ENCODE measurements around the gene KCNQ1. TPM values are rescaled to one million over a fixed set of nuclear protein-coding genes. Genes with fewer than 3 reads are reported as not detected.

Gene KCNQ1
- total and polyA plus RNA-seq, 4 donors = 15.4 to 41.7 (median 26.2) TPM

DNA sequence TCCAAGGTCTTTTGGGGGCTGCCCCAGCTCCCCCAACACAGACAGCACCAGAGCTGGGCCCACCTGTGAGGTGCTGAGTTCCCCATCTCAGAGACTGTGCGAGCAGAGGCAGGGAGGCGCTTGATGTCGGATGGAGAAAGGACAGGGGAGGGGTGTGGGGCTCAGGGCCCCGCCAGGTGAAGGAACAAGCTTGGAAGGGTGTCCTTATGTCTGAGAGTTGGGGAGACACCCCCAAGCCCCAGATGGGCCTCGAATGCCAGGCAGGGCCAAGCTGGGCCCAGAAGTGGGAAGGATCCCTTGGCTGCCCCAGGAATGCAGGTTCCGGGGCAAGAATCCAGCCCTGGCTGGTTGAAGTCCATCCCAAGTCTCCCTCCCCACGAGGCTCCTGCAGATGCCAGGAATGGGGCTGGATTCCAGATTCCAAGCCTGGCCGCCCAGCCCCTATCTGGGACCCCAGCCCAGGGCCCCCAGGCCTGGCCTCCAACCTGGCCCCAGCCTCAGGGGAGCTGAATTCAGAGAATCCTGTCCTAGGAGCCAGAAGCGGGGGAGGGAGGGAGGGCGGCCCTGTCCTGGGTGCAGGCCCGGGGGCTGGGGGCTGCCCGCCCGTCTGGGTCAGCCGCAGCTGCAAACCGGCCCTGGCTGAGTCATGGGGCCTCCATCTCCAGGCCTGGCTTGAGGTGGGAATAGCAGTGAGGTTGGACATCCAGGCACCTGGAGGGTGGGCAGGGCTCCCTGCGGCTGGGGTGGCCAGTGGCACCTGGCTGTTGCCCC lies 389.9 kb downstream of the KCNQ1 start:
- no peaks in the 10 kb centered on the region for H3K27me3 ChIP-seq (ENCODE audit: control insufficient read depth in 3 of 3, insufficient read depth in 3 of 3, low read length in 2 of 3)

DNA sequence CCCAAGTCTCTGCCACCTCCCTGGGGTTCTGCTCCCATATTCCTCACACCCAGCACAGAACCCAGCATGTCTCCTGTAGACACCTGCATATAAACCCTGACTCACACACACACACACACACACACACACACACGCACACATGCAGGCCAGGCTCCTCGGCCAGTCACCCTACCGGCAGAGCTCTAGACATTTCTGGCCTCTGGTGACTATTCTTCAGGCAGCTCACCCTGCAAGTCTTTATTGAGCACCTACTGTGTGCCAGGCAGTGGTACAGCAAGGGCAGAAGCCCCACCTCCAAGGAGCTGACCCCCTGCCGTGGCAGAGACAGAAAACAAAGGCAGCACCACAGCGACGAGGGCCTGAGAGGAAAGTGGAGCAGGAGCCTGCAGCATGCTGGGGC lies 390.5 kb downstream of the KCNQ1 start:
- 77 to 88% methylated on average over 6 of the region's 6 CpGs for WGBS, 2 donors
- Histone ChIP-seq H3K27ac (ENCODE audit: low read depth in 1 of 2, low read length in 1 of 2) (no peak overlapping the region), H3K36me3 (ENCODE audit: control insufficient read depth in 4 of 4, insufficient read depth in 4 of 4, low read length in 4 of 4) (no peaks in the 10 kb centered on the region), H3K9ac (ENCODE audit: insufficient read depth in 1 of 2, low read length in 2 of 2) (no peak overlapping the region), H3K4me3 (no peak overlapping the region), H3K27me3 (ENCODE audit: control insufficient read depth in 3 of 3, insufficient read depth in 3 of 3, low read length in 2 of 3) (no peaks in the 10 kb centered on the region), H3K9me3 (ENCODE audit: control insufficient read depth in 4 of 4, insufficient read depth in 3 of 4, low read length in 3 of 4) (no peaks in the 10 kb centered on the region), H3K4me1 (ENCODE audit: control insufficient read depth in 5 of 5, insufficient read depth in 5 of 5, low read length in 5 of 5) (peaks cover 0 to 60% (median 16%) of the 10 kb centered on the region in 5 donors)
- DNase-seq (peak in 1 of 3 donors; percentile 32), ATAC-seq (ENCODE audit: insufficient read depth, low FRiP score) (no peak)
- TF ChIP-seq, protein P1, sequence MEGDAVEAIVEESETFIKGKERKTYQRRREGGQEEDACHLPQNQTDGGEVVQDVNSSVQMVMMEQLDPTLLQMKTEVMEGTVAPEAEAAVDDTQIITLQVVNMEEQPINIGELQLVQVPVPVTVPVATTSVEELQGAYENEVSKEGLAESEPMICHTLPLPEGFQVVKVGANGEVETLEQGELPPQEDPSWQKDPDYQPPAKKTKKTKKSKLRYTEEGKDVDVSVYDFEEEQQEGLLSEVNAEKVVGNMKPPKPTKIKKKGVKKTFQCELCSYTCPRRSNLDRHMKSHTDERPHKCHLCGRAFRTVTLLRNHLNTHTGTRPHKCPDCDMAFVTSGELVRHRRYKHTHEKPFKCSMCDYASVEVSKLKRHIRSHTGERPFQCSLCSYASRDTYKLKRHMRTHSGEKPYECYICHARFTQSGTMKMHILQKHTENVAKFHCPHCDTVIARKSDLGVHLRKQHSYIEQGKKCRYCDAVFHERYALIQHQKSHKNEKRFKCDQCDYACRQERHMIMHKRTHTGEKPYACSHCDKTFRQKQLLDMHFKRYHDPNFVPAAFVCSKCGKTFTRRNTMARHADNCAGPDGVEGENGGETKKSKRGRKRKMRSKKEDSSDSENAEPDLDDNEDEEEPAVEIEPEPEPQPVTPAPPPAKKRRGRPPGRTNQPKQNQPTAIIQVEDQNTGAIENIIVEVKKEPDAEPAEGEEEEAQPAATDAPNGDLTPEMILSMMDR (IDR thresholded peaks at IDR 0.05; ENCODE audit: control extremely low read depth, extremely low read depth) = no peak

More for the DNA sequence above, 389.9 kb downstream of the KCNQ1 start:
- ATAC-seq (ENCODE audit: insufficient read depth, low FRiP score) = no peak
- 88 to 93% methylated on average over 14 to 16 of the region's 16 CpGs for whole genome bisulfite sequencing, 2 donors
- Histone ChIP-seq H3K9me3 (ENCODE audit: control insufficient read depth in 4 of 4, insufficient read depth in 3 of 4, low read length in 3 of 4) (no peaks in the 10 kb centered on the region), H3K4me1 (ENCODE audit: control insufficient read depth in 5 of 5, insufficient read depth in 5 of 5, low read length in 5 of 5) (peaks cover 0 to 54% (median 16%) of the 10 kb centered on the region in 5 donors), H3K36me3 (ENCODE audit: control insufficient read depth in 4 of 4, insufficient read depth in 4 of 4, low read length in 4 of 4) (no peaks in the 10 kb centered on the region), H3K9ac (ENCODE audit: insufficient read depth in 1 of 2, low read length in 2 of 2) (no peak overlapping the region), H3K27ac (ENCODE audit: low read depth in 1 of 2, low read length in 1 of 2) (no peak overlapping the region), H3K4me3 (no peak overlapping the region)
- TF ChIP-seq, protein P1 (IDR thresholded peaks at IDR 0.05; ENCODE audit: control extremely low read depth, extremely low read depth) = no peak
- peak; percentile 46 to 59 (median 56) for DNase-seq

DNA sequence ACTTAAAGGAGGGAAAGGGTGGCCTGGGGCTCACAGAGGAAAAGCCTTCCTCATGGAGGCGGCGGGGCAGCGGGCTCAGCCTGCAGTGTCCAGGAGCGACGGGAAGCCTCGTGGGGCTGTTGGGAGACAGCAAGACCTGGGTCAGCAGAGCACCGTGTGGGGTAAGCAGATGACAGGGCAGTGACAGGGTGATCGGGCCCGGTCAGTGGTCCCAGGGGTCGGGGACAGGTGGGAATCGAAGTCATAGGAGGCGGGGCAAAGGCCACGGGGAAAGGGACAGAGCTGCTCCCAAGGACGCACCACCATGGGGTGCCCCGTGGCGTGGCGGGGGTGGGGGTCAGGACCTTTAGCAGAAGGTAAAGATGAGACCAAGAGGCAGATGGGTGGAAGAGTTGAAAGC lies 390.9 kb downstream of the KCNQ1 start:
- WGBS, 2 donors = 89 to 94% methylated on average over 17 of the region's 17 CpGs
- Histone ChIP-seq H3K4me3 (no peak overlapping the region), H3K9me3 (ENCODE audit: control insufficient read depth in 4 of 4, insufficient read depth in 3 of 4, low read length in 3 of 4) (no peaks in the 10 kb centered on the region), H3K9ac (ENCODE audit: insufficient read depth in 1 of 2, low read length in 2 of 2) (no peak overlapping the region), H3K36me3 (ENCODE audit: control insufficient read depth in 4 of 4, insufficient read depth in 4 of 4, low read length in 4 of 4) (no peaks in the 10 kb centered on the region), H3K27me3 (ENCODE audit: control insufficient read depth in 3 of 3, insufficient read depth in 3 of 3, low read length in 2 of 3) (no peaks in the 10 kb centered on the region), H3K4me1 (ENCODE audit: control insufficient read depth in 5 of 5, insufficient read depth in 5 of 5, low read length in 5 of 5) (peaks cover 0 to 61% (median 16%) of the 10 kb centered on the region in 5 donors), H3K27ac (ENCODE audit: low read depth in 1 of 2, low read length in 1 of 2) (no peak overlapping the region)
- no peak for ATAC-seq (ENCODE audit: insufficient read depth, low FRiP score)
- DNase-seq = no peak
- TF ChIP-seq, protein P1 (IDR thresholded peaks at IDR 0.05; ENCODE audit: control extremely low read depth, extremely low read depth) = no peak
